C4-2B (cell line): Measurements from ENCODE around the gene AAMP.

Source experiments
- CTCF ChIP-seq: fragments of 450-650 bp; conservative IDR thresholded peaks from 2 replicates; pipeline ENCODE4 v1.5.1; 2017; ENCODE audit warnings: mild to moderate bottlenecking
- ZFX ChIP-seq: fragments of 450-650 bp; IDR thresholded peaks from 2 replicates; pipeline ENCODE4 v1.6.1; 2017

GRCh38 chr2:218252509-218253231 is 17.3 kb downstream of the AAMP start:
- TF ChIP-seq CTCF (no peak), ZFX (no peak)
